Kidney epithelial cell (primary cell): ENCODE measurements around the gene PDCD1. TPM values are rescaled to one million over a fixed set of nuclear protein-coding genes. Genes with fewer than 3 reads are reported as not detected.
"Not testable (repeated sequence)": the region's sequence is repeated elsewhere in the genome, so short reads cannot be mapped to it uniquely, and the experiment has no call there.

Source experiments
- DNase-seq: peaks from one replicate; pipeline ENCODE4 v3.0.0-alpha.2; 2010; ENCODE audit warnings: low read depth
- H3K27me3 ChIP-seq: 2 replicates; pipeline ENCODE4 v1.6.0; 2011; ENCODE audit warnings: low read length; ENCODE audit not compliant: control insufficient read depth, insufficient read depth
- H3K36me3 ChIP-seq: 2 replicates; pipeline ENCODE4 v1.5.1; 2011; ENCODE audit warnings: low read length; ENCODE audit not compliant: control insufficient read depth, insufficient read depth
- H3K4me3 ChIP-seq: 2 replicates; pipeline ENCODE4 v1.5.1; 2011; ENCODE audit warnings: low read depth, mild to moderate bottlenecking, control low read depth, low read length
- total RNA-seq: library from RNA; depleted of rRNA; stranded (reverse); fragments of >200 nt; gene quantifications from 2 replicates; pipeline ENCODE4 v1.2.3, GENCODE V29; 2015
- TF ChIP-seq, protein P1 (sequence below): IDR thresholded peaks from 2 replicates; pipeline ENCODE4 v1.5.1; 2011; ENCODE audit warnings: mild to moderate bottlenecking, moderate library complexity, low read length, control low read depth, inconsistent platforms; ENCODE audit not compliant: insufficient read depth, poor library complexity, severe bottlenecking

Gene PDCD1
- total RNA-seq, 1 donor from 2014 or later = 1.0 TPM

DNA sequence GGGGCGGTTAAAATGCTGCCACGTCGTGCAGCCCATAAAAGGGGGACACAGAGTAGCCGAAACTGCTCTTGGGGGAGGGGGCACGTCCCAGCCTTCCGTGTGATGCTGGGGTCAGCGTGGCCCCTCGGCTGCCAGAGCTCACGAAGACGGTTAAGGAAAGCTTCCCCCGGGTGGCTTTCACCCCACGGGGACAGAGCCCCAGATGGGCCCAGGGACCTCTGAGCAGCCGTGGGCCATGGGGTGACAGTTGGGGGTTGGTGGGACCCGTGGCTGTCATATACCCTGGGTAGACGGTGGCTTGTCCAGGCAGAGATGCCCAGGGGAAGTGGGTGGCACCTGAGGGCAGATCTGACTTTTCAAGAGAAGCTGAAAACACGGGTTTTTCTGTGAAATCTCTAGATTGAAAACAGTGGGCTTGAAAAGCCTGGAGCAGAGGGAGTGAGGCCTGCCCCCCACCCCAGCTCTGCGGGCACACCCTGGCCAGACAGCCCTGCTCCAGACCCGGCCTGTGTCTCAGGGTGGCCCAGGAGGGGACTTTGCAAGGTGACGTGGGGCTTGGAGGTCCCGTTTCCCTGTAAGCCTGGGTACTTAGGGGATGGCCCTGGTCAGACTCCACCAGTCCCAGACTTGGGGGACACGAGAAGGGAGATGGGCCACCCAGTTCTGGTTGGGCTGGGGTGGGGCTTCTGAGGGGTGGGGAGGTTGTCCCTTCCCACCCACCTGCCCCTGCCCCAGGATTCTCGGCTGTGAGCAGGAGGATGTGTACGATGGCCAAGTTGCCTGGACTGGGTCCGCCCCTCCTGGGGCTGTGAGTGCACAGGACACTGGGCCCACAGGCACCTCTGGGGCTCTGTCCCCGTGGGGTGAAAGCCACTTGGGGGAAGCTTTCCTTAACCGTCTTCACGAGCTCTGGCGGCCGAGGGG, 49.0 kb downstream of the PDCD1 start:
- no peak for DNase-seq
- no peaks in the 10 kb centered on the region for H3K36me3 ChIP-seq
- peaks cover 11% of the 10 kb centered on the region for H3K27me3 ChIP-seq
- TF ChIP-seq, protein P1, sequence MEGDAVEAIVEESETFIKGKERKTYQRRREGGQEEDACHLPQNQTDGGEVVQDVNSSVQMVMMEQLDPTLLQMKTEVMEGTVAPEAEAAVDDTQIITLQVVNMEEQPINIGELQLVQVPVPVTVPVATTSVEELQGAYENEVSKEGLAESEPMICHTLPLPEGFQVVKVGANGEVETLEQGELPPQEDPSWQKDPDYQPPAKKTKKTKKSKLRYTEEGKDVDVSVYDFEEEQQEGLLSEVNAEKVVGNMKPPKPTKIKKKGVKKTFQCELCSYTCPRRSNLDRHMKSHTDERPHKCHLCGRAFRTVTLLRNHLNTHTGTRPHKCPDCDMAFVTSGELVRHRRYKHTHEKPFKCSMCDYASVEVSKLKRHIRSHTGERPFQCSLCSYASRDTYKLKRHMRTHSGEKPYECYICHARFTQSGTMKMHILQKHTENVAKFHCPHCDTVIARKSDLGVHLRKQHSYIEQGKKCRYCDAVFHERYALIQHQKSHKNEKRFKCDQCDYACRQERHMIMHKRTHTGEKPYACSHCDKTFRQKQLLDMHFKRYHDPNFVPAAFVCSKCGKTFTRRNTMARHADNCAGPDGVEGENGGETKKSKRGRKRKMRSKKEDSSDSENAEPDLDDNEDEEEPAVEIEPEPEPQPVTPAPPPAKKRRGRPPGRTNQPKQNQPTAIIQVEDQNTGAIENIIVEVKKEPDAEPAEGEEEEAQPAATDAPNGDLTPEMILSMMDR = no peak
- H3K4me3 ChIP-seq = no peak overlapping the region

DNA sequence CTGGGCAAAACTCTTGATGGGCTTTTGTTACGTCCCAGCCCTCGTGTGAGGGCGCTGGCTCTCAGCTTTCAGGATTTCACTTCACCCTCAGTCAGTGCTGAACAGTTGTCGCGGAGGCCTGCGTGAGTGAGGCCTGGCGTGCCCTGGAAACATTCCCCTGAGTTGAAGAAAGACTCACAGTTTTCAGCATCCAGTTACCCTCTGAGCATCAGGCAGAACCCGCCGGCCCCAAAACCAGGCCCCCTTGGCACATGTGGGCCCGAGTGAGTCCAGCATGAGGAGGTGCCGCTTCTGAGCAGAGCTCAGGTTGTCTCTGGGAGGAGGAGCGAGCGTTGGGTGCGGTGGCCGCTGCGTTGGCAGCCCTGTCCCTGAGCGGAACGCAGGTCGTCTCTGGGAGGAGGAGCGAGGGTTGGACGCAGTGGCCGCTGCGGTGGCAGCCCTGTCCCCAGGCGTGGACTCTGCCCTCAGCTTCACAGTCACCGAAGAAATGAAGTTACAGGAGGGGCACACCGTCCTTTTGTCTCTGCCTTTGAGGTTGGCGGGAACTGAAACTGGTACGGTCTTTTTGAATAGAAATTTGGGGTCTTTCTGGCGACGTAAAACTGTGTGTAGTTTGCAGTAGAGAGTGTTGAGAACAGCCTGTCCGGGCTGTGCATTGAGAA, 49.8 kb downstream of the PDCD1 start, which contains the start of gene NEU4:
NEU4 (plus strand) TSS at position 473 of the 662 bp plus-strand sequence. CDS start 5,292 bp downstream, outside the sequence.
- DNase-seq = no peak
- TF ChIP-seq, protein P1 = no peak
- no peak within 1 kb of the TSS for H3K4me3 ChIP-seq

DNA sequence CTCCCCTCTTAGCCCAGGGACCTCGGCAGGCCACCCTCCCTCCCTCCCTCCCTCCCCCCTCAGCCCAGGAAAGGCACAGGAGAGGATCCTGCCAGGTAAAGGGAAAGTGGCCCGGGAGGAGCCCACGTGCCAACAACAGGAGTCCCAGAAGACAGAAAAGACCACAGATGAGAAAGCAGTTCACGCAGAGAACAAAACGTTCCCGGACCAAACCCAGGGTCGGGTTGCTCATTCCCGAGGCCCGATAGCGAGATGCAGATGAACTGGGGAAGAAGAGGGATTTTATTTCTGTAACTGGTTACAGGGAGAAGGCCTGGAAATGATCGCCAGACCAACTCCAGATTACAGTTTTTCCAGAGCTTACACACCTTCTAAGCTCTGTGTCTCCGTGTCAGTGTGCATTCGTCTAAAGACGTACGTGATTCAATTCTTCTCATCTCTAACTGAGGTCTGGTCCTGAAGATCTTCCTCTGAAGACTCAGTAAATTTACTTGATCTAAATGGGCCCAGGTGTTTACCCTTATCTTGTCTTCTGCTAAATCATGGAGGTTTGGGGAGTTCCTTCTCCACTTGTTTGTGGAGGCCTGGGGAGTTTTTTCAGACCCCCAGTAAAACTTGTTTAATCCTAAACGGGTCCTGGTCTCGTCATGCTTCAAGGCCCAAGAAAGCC, 50.5 kb downstream of the PDCD1 start:
- TF ChIP-seq, protein P1 = no peak
- Histone ChIP-seq H3K36me3 (no peaks in the 10 kb centered on the region), H3K27me3 (peaks cover 12% of the 10 kb centered on the region), H3K4me3 (no peak overlapping the region)
- DNase-seq = no peak

More for the DNA sequence above, 49.8 kb downstream of the PDCD1 start, which contains the start of gene NEU4:
- Histone ChIP-seq H3K27me3 (peaks cover 9% of the 10 kb centered on the region), H3K36me3 (no peaks in the 10 kb centered on the region)

DNA sequence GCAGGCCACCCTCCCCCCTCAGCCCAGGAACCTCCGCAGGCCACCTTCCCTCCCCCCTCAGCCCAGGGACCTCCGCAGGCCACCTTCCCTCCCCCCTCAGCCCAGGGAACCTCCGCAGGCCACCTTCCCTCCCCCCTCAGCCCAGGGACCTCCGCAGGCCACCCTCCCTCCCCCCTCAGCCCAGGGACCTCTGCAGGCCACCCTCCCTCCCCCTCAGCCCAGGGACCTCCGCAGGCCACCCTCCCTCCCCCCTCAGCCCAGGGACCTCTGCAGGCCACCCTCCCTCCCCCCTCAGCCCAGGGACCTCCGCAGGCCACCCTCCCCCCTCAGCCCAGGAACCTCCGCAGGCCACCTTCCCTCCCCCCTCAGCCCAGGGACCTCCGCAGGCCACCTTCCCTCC, 52.5 kb downstream of the PDCD1 start:
- not testable (repeated sequence) for H3K4me3 ChIP-seq, H3K36me3 ChIP-seq, DNase-seq
- peaks cover 24% of the 10 kb centered on the region for H3K27me3 ChIP-seq

DNA sequence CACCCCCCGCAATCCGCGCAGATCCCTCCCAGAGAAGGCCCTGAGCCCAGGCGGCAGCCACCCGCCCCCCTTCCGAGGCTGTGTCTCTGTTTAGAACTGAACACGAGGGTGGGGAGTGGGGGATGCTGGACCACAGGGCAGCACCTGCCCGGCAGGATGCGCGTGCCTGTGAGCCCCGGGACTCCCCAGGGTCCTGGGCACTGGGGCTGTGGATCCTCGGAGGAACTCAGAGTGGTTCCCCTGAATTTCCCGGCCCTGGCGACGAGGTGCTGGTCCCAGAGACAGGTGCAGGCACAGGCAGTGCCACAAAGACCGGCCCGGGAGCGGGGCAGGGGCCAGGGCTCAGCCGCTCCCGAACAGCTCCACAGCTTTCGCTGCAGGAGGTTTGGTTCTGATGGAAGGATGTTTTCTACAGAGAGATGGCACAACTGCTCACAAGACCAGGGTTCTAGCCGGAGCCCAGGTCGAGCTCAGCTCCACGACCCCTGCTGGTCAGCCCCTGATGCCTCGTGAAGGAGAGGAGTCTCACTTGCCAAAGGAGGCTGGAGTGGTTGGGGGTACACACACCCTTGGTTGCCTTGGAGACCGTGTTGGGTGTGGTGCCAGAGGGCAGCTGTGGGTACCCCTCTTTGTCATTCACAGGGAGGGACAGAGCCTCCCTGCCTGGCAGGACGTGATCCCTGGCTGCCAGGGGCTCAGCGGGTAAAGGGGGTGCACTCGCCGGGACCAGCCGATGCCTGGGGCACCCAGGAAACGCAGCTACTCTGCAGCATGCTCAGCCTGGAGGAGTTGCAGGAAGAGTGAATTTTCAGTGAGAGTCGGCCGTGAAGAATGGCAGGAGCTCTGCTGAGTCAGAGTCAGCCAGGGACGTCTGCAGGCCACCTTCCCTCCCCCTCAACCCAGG, 54.1 kb downstream of the PDCD1 start:
- peak; percentile 23 for DNase-seq
- TF ChIP-seq, protein P1 = peak; percentile 3
- Histone ChIP-seq H3K36me3 (no peaks in the 10 kb centered on the region), H3K4me3 (no peak overlapping the region), H3K27me3 (peaks cover 21% of the 10 kb centered on the region)
